ENCODE measurements around the gene NIPAL3. TPM values are rescaled to one million over a fixed set of nuclear protein-coding genes. Genes with fewer than 3 reads are reported as not detected.
A peak's percentile ranks its signal among the peaks of the same experiment; 100 is the strongest.

NIPAL3 gene
- total and polyA plus RNA-seq, 2 donors from 2014 or later: 13.5 to 46.4 TPM

- Histone ChIP-seq H3K9me3 (ENCODE audit: control insufficient read depth in 2 of 3, insufficient read depth in 1 of 3, low read length in 3 of 3) (no peaks in the 10 kb centered on the region), H3K36me3 (ENCODE audit: control insufficient read depth in 2 of 3, insufficient read depth in 3 of 3, low read length in 3 of 3) (no peaks in the 10 kb centered on the region), H3K27ac (ENCODE audit: low read depth in 2 of 2, low read length in 2 of 2) (no peak overlapping the region), H3K9ac (ENCODE audit: low read length in 3 of 3) (no peak overlapping the region), H3K4me1 (ENCODE audit: control insufficient read depth in 2 of 3, insufficient read depth in 2 of 3, low read depth in 1 of 3, low read length in 3 of 3) (no peaks in the 10 kb centered on the region), H3K4me3 (ENCODE audit: low read length in 3 of 3) (no peak overlapping the region), H3K27me3 (ENCODE audit: control insufficient read depth, insufficient read depth, low read length) (no peaks in the 10 kb centered on the region)
- TF ChIP-seq, protein P1, sequence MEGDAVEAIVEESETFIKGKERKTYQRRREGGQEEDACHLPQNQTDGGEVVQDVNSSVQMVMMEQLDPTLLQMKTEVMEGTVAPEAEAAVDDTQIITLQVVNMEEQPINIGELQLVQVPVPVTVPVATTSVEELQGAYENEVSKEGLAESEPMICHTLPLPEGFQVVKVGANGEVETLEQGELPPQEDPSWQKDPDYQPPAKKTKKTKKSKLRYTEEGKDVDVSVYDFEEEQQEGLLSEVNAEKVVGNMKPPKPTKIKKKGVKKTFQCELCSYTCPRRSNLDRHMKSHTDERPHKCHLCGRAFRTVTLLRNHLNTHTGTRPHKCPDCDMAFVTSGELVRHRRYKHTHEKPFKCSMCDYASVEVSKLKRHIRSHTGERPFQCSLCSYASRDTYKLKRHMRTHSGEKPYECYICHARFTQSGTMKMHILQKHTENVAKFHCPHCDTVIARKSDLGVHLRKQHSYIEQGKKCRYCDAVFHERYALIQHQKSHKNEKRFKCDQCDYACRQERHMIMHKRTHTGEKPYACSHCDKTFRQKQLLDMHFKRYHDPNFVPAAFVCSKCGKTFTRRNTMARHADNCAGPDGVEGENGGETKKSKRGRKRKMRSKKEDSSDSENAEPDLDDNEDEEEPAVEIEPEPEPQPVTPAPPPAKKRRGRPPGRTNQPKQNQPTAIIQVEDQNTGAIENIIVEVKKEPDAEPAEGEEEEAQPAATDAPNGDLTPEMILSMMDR (IDR thresholded peaks at IDR 0.05; ENCODE audit: borderline replicate concordance, extremely low read depth, insufficient read depth): no peak
- DNase-seq (no peak), FAIRE-seq (no peak)
- intact Hi-C loops (cut with DNase I): no loop called here
Measured at GRCh38 chr1:24476571-24476970, 61.0 kb downstream of the NIPAL3 start.

DNA sequence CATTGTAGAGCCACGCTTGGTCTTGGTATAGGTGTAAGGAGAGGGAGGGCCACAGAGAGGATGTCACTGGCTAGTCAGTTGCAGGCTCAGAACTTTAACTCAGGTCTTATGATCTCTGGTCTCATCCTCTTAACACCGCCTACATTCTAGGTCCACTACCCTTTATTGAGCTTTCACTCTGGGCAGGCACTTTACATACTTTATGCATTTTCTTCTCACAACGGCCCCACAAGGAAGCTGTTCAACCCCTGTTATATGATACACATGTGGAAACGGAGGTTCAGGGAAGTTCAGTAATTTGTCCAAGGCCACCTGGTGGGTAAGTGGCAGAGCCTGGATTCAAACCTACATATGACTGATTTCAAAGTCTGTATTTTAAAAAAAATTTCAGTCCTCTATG is 61.7 kb downstream of the NIPAL3 start:
- no peak for FAIRE-seq
- Histone ChIP-seq H3K9ac (ENCODE audit: low read length in 3 of 3) (no peak overlapping the region), H3K27me3 (ENCODE audit: control insufficient read depth, insufficient read depth, low read length) (no peaks in the 10 kb centered on the region), H3K36me3 (ENCODE audit: control insufficient read depth in 2 of 3, insufficient read depth in 3 of 3, low read length in 3 of 3) (no peaks in the 10 kb centered on the region), H3K4me1 (ENCODE audit: control insufficient read depth in 2 of 3, insufficient read depth in 2 of 3, low read depth in 1 of 3, low read length in 3 of 3) (no peaks in the 10 kb centered on the region), H3K9me3 (ENCODE audit: control insufficient read depth in 2 of 3, insufficient read depth in 1 of 3, low read length in 3 of 3) (no peaks in the 10 kb centered on the region), H3K4me3 (ENCODE audit: low read length in 3 of 3) (no peak overlapping the region), H3K27ac (ENCODE audit: low read depth in 2 of 2, low read length in 2 of 2) (no peak overlapping the region)
- no peak for DNase-seq
- TF ChIP-seq, protein P1 (IDR thresholded peaks at IDR 0.05; ENCODE audit: borderline replicate concordance, extremely low read depth, insufficient read depth): no peak
- intact Hi-C loops (cut with DNase I): no loop called here

GRCh38 chr1:24481101-24481500 is 65.5 kb downstream of the NIPAL3 start:
- H3K4me3 ChIP-seq (ENCODE audit: low read length in 3 of 3): no peak overlapping the region
- no peaks in the 10 kb centered on the region for H3K27me3 ChIP-seq (ENCODE audit: control insufficient read depth, insufficient read depth, low read length)
- TF ChIP-seq, protein P1 (IDR thresholded peaks at IDR 0.05; ENCODE audit: borderline replicate concordance, extremely low read depth, insufficient read depth): no peak
- FAIRE-seq (no peak), DNase-seq (peak in 1 of 5 donors; percentile 19)
- H3K9ac ChIP-seq (ENCODE audit: low read length in 3 of 3): no peak overlapping the region
- H3K27ac ChIP-seq (ENCODE audit: low read depth in 2 of 2, low read length in 2 of 2): no peak overlapping the region
- H3K4me1 ChIP-seq (ENCODE audit: control insufficient read depth in 2 of 3, insufficient read depth in 2 of 3, low read depth in 1 of 3, low read length in 3 of 3): no peaks in the 10 kb centered on the region
- H3K9me3 ChIP-seq (ENCODE audit: control insufficient read depth in 2 of 3, insufficient read depth in 1 of 3, low read length in 3 of 3): no peaks in the 10 kb centered on the region
- no peaks in the 10 kb centered on the region for H3K36me3 ChIP-seq (ENCODE audit: control insufficient read depth in 2 of 3, insufficient read depth in 3 of 3, low read length in 3 of 3)
- intact Hi-C loops (cut with DNase I): no loop called here
